Vagina (tissue), 2 donors: ENCODE data around the gene TMSB10.

Experiments
- CTCF ChIP-seq, 3 experiments: fragments of 450-650 bp in 2 of 3; fragments of 200-600 bp in 1 of 3; sonication (generic) in 1 of 3; IDR thresholded peaks; one replicate each; pipeline ENCODE4 v1.5.1; 2017 to 2019; ENCODE audit warnings: antibody characterized with exemption in 3 of 3, mild to moderate bottlenecking in 2 of 3, moderate library complexity in 2 of 3
- POLR2A ChIP-seq, 2 donors: fragments of 450-650 bp; IDR thresholded peaks; one replicate each; pipeline ENCODE4 v1.6.1; 2017; ENCODE audit warnings: antibody characterized with exemption in 2 of 2, mild to moderate bottlenecking in 2 of 2, moderate library complexity in 2 of 2
- POLR2AphosphoS5 ChIP-seq, 2 donors: sonication (generic); formaldehyde crosslinking; IDR thresholded peaks; one replicate each; pipeline ENCODE4 v1.9.0; 2017; ENCODE audit warnings: antibody characterized with exemption in 2 of 2, mild to moderate bottlenecking in 2 of 2, low read depth in 1 of 2; ENCODE audit not compliant: insufficient read depth in 1 of 2

DNA sequence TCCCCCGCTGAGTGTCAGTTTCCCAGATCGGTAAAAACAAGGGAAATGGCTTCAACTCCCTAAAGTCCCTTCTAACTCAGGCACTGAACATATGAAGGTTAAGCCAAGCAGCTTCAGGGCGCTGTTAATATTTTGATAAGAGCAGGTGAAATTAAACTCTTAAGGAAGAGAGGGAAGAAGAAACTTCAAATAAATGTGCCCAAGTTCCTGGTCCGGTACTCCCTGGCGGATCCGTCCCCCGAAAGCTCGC lies 25.1 kb upstream of the TMSB10 start:
- TF ChIP-seq CTCF (IDR thresholded peaks at IDR 0.05) (no peak), POLR2A (IDR thresholded peaks at IDR 0.05) (no peak), POLR2AphosphoS5 (IDR thresholded peaks at IDR 0.05; ENCODE audit: insufficient read depth in 1 of 2, low read depth in 1 of 2) (no peak)
